Middle frontal gyrus (tissue), 1 donor: ENCODE data around the gene TMTC4.
"Not testable (repeated sequence)": the region's sequence is repeated elsewhere in the genome, so short reads cannot be mapped to it uniquely, and the experiment has no call there.

Experiments used
- DNase-seq: peaks from one replicate; pipeline ENCODE4 v3.0.0-alpha.2; 2015; ENCODE audit warnings: low spot score; ENCODE audit errors: extremely low spot score

TMTC4 gene

GRCh38 chr13:100589178-100589725 lies 85.3 kb downstream of the TMTC4 start:
- no peak for DNase-seq

- no peak for DNase-seq
Measured at GRCh38 chr13:100588331-100589177, 86.0 kb downstream of the TMTC4 start, which contains the start of gene GGACT. TSS of gene GGACT (minus strand) at chr13:100588789. CDS start at chr13:100532591, 56,198 bp downstream.

GRCh38 chr13:100584896-100585295 lies 89.7 kb downstream of the TMTC4 start:
- no peak for DNase-seq

GRCh38 chr13:100581504-100581903 lies 93.1 kb downstream of the TMTC4 start:
- DNase-seq: no peak

GRCh38 chr13:100581030-100581429 lies 93.6 kb downstream of the TMTC4 start:
- DNase-seq: no peak

GRCh38 chr13:100580045-100580444 lies 94.5 kb downstream of the TMTC4 start:
- DNase-seq: no peak

- not testable (repeated sequence) for DNase-seq
Measured at GRCh38 chr13:100577239-100577638, 97.4 kb downstream of the TMTC4 start.

GRCh38 chr13:100573121-100573520 lies 101.5 kb downstream of the TMTC4 start:
- DNase-seq: peak; percentile 52

GRCh38 chr13:100566543-100566942 lies 108.1 kb downstream of the TMTC4 start:
- DNase-seq: no peak

- no peak for DNase-seq
Measured at GRCh38 chr13:100565286-100565685, 109.3 kb downstream of the TMTC4 start.

GRCh38 chr13:100564444-100565223 lies 110.0 kb downstream of the TMTC4 start:
- no peak for DNase-seq

- no peak for DNase-seq
Measured at GRCh38 chr13:100563779-100564178, 110.8 kb downstream of the TMTC4 start.

GRCh38 chr13:100561599-100562204 lies 112.9 kb downstream of the TMTC4 start:
- DNase-seq: no peak

- DNase-seq: no peak
Measured at GRCh38 chr13:100561158-100561499, 113.5 kb downstream of the TMTC4 start.

GRCh38 chr13:100560498-100561157 lies 114.0 kb downstream of the TMTC4 start:
- DNase-seq: no peak

GRCh38 chr13:100559886-100560285 lies 114.7 kb downstream of the TMTC4 start:
- no peak for DNase-seq
